ENCODE measurements around the gene SLC22A4. TPM values are rescaled to one million over a fixed set of nuclear protein-coding genes. Genes with fewer than 3 reads are reported as not detected.

Gene SLC22A4
- total and polyA plus RNA-seq, 2 donors (not counting 1 experiment from before 2014, with no cell fraction given), result 0.18 TPM; not detected in 1

DNA sequence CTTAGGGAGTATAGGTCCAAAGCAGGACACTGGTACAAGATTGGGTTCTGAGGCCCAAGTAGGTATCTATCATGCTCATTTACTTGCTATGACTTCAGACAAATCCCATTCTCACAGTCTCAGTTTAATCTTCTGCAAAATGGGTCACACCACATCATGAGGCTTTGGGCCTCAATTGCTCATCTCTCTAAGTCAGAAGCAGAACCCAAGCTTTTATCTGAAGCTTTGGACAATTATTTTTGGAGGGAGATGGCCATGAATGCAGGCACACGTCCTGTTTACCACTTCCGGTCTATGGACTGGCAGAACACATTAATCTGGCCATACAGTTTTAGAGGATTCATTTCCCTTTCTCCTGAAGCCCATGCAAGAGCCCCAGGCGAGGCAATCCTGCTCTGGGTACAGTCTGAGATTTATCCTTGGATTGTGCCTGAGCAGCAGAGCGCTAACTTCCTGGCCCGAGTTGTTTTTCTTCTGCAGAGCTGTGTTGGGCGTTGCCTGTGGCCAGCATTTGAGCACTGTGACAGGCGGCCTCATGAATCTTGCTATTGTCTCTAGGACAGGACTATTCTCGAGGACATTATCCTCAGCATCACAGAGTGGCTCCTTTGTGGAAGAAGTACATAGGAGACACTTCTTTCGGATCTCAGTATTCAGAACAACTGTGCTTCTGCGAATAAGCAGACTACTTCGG, 16.1 kb downstream of the SLC22A4 start:
- no peaks in the 10 kb centered on the region for H3K79me2 ChIP-seq (ENCODE audit: control insufficient read depth, insufficient read depth, low read length)
- TF ChIP-seq EZH2 (IDR thresholded peaks at IDR 0.05; ENCODE audit: borderline replicate concordance, insufficient read depth, low read depth, low read length, poor library complexity, severe bottlenecking), result no peak
- TF ChIP-seq, protein P1, sequence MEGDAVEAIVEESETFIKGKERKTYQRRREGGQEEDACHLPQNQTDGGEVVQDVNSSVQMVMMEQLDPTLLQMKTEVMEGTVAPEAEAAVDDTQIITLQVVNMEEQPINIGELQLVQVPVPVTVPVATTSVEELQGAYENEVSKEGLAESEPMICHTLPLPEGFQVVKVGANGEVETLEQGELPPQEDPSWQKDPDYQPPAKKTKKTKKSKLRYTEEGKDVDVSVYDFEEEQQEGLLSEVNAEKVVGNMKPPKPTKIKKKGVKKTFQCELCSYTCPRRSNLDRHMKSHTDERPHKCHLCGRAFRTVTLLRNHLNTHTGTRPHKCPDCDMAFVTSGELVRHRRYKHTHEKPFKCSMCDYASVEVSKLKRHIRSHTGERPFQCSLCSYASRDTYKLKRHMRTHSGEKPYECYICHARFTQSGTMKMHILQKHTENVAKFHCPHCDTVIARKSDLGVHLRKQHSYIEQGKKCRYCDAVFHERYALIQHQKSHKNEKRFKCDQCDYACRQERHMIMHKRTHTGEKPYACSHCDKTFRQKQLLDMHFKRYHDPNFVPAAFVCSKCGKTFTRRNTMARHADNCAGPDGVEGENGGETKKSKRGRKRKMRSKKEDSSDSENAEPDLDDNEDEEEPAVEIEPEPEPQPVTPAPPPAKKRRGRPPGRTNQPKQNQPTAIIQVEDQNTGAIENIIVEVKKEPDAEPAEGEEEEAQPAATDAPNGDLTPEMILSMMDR (IDR thresholded peaks at IDR 0.05), result no peak
- H3K4me1 ChIP-seq (ENCODE audit: control insufficient read depth in 2 of 2, insufficient read depth in 2 of 2, low read length in 2 of 2), result no peaks in the 10 kb centered on the region
- no peak for DNase-seq
- 92% methylated on average over 11 of the region's 11 CpGs for WGBS (ENCODE audit: insufficient coverage)
- H3K36me3 ChIP-seq (replicated peaks in 1 of 2; ENCODE audit: control extremely low read depth in 1 of 2, control insufficient read depth in 1 of 2, extremely low read depth in 1 of 2, insufficient read depth in 2 of 2, low read length in 1 of 2), result no peaks in the 10 kb centered on the region
- no peaks in the 10 kb centered on the region for H3K27me3 Mint-ChIP-seq
- H3K9ac ChIP-seq (ENCODE audit: low read length), result no peak overlapping the region
- no peaks in the 10 kb centered on the region for H3K27me3 ChIP-seq (replicated peaks in 1 of 4; ENCODE audit: control extremely low read depth in 1 of 4, control insufficient read depth in 3 of 4, insufficient read depth in 4 of 4, low read length in 3 of 4)
- H3K4me2 ChIP-seq (replicated peaks; ENCODE audit: low read depth, low read length, poor library complexity, severe bottlenecking), result no peak overlapping the region
- H3K4me3 Mint-ChIP-seq, result no peak overlapping the region
- no peaks in the 10 kb centered on the region for H3K4me1 Mint-ChIP-seq
- H3K27ac Mint-ChIP-seq, result no peak overlapping the region
- ChIA-PET POLR2A (no interaction called here), CTCF (no interaction called here)
- no peak overlapping the region for H3K4me3 ChIP-seq (ENCODE audit: control extremely low read depth in 1 of 5, extremely low read depth in 1 of 5, insufficient read depth in 1 of 5, low read depth in 2 of 5, low read length in 4 of 5)
- no peaks in the 10 kb centered on the region for H4K20me1 ChIP-seq (ENCODE audit: control insufficient read depth, insufficient read depth, low read length, poor library complexity, severe bottlenecking)
- H3K27ac ChIP-seq (ENCODE audit: low read length in 2 of 2), result no peak overlapping the region
- H3K9me3 ChIP-seq (ENCODE audit: control extremely low read depth in 1 of 3, control insufficient read depth in 2 of 3, insufficient read depth in 1 of 3, low read length in 2 of 3), result peaks cover 0 to 2% (median 0%) of the 10 kb centered on the region in 3 donors
- H2AFZ ChIP-seq (ENCODE audit: insufficient read depth, low read depth, low read length, poor library complexity, severe bottlenecking), result no peak overlapping the region
- H3K9me3 Mint-ChIP-seq (ENCODE audit: insufficient read depth), result peaks cover 1% of the 10 kb centered on the region
- no peak for ATAC-seq (ENCODE audit: low read depth)
- intact Hi-C loops (cut with micrococcal nuclease), result no loop called here

DNA sequence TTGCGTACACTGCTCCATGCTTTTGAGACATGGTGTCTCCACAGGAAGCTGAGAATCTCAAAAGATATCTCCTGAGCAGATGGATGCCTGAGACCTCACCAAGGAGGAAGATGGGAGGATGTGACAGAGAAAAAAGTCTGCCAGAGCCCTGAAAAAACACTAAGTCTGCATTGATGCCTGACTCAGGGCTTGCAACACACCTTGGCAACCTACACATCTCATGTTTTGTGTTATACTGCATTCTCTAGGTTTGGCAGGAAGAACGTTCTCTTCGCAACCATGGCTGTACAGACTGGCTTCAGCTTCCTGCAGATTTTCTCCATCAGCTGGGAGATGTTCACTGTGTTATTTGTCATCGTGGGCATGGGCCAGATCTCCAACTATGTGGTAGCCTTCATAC, 19.2 kb downstream of the SLC22A4 start:
- Mint-ChIP-seq H3K27me3 (no peaks in the 10 kb centered on the region), H3K27ac (no peak overlapping the region), H3K9me3 (ENCODE audit: insufficient read depth) (no peaks in the 10 kb centered on the region), H3K4me1 (no peaks in the 10 kb centered on the region), H3K4me3 (no peak overlapping the region)
- no peaks in the 10 kb centered on the region for H3K4me1 ChIP-seq (ENCODE audit: control insufficient read depth in 2 of 2, insufficient read depth in 2 of 2, low read length in 2 of 2)
- ChIA-PET POLR2A (no interaction called here), CTCF (no interaction called here)
- H2AFZ ChIP-seq (ENCODE audit: insufficient read depth, low read depth, low read length, poor library complexity, severe bottlenecking), result no peak overlapping the region
- intact Hi-C loops (cut with micrococcal nuclease), result no loop called here
- no peak overlapping the region for H3K4me2 ChIP-seq (replicated peaks; ENCODE audit: low read depth, low read length, poor library complexity, severe bottlenecking)
- no peaks in the 10 kb centered on the region for H3K36me3 ChIP-seq (replicated peaks in 1 of 2; ENCODE audit: control extremely low read depth in 1 of 2, control insufficient read depth in 1 of 2, extremely low read depth in 1 of 2, insufficient read depth in 2 of 2, low read length in 1 of 2)
- H3K79me2 ChIP-seq (ENCODE audit: control insufficient read depth, insufficient read depth, low read length), result no peaks in the 10 kb centered on the region
- no peak overlapping the region for H3K4me3 ChIP-seq (ENCODE audit: control extremely low read depth in 1 of 5, extremely low read depth in 1 of 5, insufficient read depth in 1 of 5, low read depth in 2 of 5, low read length in 4 of 5)
- no peak for ATAC-seq (ENCODE audit: low read depth)
- no peak overlapping the region for H3K27ac ChIP-seq (ENCODE audit: low read length in 2 of 2)
- TF ChIP-seq, protein P1 (IDR thresholded peaks at IDR 0.05), result no peak
- no peak for TF ChIP-seq EZH2 (IDR thresholded peaks at IDR 0.05; ENCODE audit: borderline replicate concordance, insufficient read depth, low read depth, low read length, poor library complexity, severe bottlenecking)
- 100% methylated on average over 2 of the region's 4 CpGs for WGBS (ENCODE audit: insufficient coverage)
- no peaks in the 10 kb centered on the region for H3K9me3 ChIP-seq (ENCODE audit: control extremely low read depth in 1 of 3, control insufficient read depth in 2 of 3, insufficient read depth in 1 of 3, low read length in 2 of 3)
- H3K9ac ChIP-seq (ENCODE audit: low read length), result no peak overlapping the region
- H4K20me1 ChIP-seq (ENCODE audit: control insufficient read depth, insufficient read depth, low read length, poor library complexity, severe bottlenecking), result no peaks in the 10 kb centered on the region
- H3K27me3 ChIP-seq (replicated peaks in 1 of 4; ENCODE audit: control extremely low read depth in 1 of 4, control insufficient read depth in 3 of 4, insufficient read depth in 4 of 4, low read length in 3 of 4), result no peaks in the 10 kb centered on the region
- no peak for DNase-seq
